HG03469 (cell line): ENCODE measurements around the gene SDK1.
"Not testable (repeated sequence)": the region's sequence is repeated elsewhere in the genome, so short reads cannot be mapped to it uniquely, and the experiment has no call there.

Experiments
- ATAC-seq: cut with Tn5 transposase; IDR thresholded peaks from one replicate; pipeline ENCODE4 v1.9.1; 2021; ENCODE audit warnings: mild to moderate bottlenecking, moderate library complexity, moderate number of reproducible peaks; ENCODE audit not compliant: unreplicated experiment

SDK1 gene

DNA sequence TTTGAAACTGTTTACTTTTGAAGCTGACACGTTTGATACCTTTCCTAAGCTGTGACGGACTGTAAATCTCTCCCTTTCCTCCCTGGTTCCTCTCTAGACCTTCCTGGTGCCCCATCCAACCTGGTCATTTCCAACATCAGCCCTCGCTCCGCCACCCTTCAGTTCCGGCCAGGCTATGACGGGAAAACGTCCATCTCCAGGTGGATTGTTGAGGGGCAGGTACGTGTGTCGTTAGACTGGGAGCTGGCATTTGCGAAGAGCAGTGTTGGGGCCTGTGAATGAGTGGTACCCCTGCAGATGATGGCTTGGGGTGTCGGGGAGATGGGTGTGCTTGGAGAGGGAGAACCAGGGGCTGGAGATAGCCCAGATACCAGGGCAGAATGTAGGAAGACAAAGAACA is 778.3 kb downstream of the SDK1 start:
- no peak for ATAC-seq

DNA sequence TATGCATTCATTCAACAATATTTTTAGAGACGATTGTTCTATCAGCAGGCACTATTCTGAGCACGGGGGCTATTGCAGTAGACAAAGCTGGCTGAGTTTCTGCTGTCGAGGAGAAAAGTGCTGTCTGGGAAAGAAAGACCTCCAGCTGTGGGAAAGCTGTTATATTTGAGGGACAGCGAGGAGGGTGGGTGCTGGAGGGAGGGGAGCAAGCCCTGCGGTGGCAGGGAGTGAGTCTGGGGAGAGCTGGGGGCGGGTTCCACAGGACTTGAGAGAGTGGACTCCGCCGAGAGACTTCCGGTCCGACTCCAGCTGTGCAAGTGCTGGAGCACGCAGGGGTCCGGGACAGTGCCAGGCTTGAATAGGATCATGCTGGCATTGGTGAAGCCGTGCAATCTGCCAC is 778.9 kb downstream of the SDK1 start:
- no peak for ATAC-seq

- no peak for ATAC-seq
Observed at GRCh38 chr7:4080954-4081353, 779.9 kb downstream of the SDK1 start.

DNA sequence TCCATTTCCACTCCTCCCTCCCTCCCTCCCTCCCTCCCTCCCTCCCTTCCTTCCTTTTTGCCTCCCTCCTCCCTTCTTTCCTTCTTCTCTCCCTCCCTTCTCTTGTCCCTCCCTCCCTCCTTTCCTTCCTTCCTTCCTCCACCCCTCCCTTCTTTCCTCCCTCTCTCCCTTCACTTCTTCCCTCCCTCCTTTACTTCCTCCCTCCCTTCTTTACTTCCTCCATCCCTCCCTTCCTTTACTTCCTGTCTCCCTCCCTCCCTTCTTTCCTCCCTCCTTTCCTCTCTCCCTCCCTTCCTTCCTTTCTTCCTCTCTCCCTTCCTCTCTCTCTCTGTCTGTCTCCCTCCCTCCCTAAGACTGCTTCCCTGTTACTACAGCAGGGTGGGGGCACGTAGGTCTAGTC is 782.5 kb downstream of the SDK1 start:
- no peak for ATAC-seq

- ATAC-seq: no peak
Observed at GRCh38 chr7:4084271-4084670, 783.2 kb downstream of the SDK1 start.

DNA sequence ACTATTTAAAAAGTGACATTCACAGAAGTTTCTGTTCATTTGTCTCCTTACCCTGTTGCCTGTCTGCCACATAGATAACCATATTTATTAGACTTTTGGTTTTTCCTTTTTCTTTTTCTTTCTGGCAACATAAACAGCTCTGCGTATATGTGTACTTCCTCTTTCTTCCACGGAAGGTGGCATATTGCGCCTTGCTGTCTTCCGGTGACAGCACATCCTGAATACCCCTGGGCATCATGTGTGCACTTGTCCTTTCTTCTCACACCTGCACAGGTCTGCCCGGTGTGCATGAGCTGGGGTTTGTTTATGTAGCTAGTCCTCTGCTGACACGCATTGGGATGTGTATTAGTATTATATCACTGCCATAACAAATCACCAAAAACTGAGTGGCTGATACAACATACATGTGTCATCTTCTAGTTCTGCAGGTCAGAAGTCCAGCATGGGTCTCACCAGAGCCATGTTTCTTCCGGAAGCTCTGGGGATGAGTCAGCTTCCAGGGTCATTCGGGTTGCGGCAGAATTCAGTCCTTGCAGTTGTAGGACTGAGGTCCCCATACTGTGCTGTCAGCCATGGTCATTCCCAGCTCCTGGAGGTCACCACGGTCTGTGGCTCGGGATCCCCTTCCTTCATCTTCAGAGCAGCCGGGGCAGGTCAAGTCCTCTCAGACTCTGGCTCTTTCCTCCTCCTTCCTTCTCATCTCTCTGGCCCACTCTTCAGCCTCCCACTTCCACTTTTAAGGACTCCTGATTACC is 785.1 kb downstream of the SDK1 start:
- ATAC-seq: no peak

- no peak for ATAC-seq
Observed at GRCh38 chr7:4086723-4087122, 785.7 kb downstream of the SDK1 start.

- ATAC-seq: no peak
Observed at GRCh38 chr7:4091767-4092166, 790.7 kb downstream of the SDK1 start.

DNA sequence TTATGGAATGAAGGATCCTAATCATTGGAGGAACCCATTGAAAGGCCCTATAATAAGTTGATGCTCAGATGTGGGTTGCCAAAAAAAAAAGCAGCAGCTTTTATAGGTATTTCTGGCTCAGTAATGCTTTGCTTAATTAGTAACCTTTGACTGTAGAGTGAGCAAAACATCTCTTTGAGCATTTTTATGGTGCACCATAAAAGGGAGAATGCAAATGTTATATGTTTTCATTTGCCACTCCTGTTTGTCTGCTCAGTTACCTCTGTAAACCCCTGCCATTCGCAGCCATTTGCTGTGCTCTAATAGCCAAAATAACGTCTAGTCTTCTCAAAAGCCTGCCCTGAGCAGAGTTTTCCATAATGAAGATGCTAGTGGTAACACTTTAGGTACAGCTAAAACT is 792.0 kb downstream of the SDK1 start:
- ATAC-seq: no peak

DNA sequence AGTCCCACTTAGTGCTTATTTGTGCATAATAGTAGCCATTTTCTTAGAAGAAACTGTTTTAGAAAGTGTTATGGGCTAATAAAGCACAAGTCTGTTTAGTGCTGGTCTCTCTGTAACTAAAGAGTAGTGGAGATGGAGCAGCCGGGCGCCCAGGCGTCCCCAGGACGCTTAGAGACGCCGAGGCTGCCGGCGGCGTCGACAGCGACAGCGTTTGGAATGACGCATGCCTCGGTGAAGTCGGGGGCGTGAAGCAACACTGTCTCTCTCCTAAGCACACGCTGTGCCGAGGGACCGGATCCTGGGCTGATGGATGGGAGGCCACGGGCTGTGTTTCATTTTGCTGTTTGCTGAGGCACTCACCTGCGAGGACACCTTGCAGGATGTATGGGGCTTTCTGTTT is 792.4 kb downstream of the SDK1 start:
- ATAC-seq: no peak

DNA sequence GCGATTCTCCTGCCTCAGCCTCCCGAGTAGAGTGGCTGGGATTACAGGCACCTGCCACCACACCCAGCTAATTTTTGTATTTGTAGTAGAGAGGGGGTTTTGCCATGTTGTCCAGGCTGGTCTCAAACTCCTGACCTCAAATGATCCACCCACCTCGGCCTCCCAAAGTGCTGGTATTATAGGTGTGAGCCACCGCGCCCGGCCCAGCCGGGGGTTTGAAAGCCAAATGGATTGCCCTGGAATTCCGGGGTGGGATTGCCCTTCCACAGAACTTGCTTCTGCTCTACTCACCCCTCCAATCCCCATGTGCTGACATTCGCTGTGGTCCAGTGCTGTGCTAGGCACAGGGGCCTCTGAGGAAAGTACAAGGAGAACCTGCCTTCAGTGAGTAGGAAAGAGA is 793.1 kb downstream of the SDK1 start:
- not testable (repeated sequence) for ATAC-seq

GRCh38 chr7:4097001-4097609 is 796.1 kb downstream of the SDK1 start:
- ATAC-seq: no peak

GRCh38 chr7:4098169-4098568 is 797.1 kb downstream of the SDK1 start:
- ATAC-seq: no peak

- ATAC-seq: no peak
Observed at GRCh38 chr7:4099651-4100050, 798.6 kb downstream of the SDK1 start.

DNA sequence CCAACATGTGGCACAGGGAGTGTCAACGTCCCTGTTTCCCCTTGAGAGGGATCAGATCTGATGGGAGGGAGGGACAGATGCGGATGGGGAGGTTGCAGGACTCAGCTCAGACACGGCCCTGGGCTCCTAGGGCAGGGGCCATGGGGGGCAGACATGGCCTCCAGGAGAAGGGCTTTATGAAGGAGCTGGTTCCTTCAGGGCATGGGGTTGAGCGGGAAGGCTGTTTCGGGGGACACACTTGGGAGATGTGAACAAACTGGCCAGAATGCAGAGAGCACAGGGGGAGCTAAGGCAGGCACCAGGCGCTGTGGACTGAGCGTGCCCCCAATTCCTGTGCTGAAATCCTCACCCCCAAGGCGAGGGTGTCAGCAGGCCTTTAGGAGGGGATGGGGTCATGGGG is 799.1 kb downstream of the SDK1 start:
- ATAC-seq: no peak

DNA sequence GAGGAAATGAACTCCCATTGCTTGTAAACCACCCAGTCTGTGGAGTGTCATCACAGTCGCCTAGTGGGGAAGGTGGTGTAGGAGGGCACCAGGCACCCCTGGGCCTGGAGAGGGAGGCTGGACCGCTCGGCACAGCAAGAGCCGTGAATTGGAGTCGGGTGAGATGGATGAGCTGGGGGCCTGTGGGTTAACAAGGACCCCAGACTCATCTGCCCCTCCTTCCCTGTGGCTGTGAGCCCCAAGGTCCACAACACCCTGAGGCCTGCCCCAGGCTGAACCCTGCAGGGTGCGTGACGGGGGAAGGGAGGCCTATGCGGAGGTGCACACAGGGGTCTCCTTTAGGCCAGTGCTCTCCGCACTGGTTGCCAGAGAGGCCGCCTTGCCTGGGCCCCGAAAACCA is 799.6 kb downstream of the SDK1 start:
- ATAC-seq: no peak

GRCh38 chr7:4102231-4102841 is 801.3 kb downstream of the SDK1 start:
- ATAC-seq: no peak

DNA sequence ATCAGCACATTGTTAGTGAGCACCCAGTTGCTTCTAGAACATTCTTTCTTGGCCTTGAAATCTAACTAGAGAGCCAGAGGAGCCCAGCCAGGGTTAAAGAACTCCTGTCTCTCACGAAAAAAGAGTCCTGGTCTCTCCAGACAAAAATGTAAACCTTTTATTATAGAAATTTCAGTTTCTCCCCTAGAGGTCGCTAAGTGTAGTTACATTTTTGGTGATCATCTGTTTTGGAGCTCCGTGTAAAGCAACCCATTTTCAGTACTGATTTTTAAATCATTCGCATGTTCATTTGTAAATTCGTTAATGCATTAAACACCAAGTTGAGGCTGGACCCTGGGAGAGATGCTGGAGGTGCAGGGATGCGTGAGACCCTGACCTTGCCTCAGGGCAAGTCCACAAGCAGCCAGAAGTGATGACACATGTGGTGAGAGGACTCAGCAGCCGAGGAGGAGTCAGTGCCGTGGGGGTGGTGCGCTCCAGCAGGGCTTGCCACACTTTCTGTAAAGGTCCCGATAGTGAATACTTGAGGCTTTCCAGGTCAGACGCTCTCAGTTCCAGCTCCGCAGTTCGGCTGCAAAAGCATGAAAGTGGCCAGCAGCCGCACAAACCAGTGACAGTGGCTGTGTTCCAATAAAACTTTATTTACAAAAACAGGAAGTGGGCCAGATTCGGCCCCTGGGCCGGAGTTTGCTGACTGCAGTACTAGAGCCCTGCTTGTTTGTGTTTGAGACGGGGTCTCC is 802.5 kb downstream of the SDK1 start:
- no peak for ATAC-seq

GRCh38 chr7:4107839-4108238 is 806.8 kb downstream of the SDK1 start:
- ATAC-seq: no peak

DNA sequence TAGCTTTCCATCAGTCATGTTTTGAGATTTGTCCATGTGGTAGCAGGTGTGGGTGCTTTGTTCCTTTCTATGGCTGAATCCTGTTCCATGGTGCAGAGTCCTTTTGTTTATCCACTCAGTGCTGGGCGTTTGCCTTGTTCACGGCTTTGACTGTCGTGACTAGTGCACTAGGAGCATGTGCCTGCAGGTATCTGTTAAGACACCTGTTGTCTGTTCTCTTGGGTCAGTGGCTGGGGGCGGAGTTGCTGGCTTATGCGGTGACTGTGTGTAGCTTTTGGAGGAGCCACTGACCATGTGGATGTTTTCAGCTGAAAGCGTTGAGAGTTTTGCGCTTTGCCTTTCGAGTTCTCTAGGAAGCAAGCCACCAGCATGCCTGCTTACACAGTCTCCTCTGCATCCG is 807.9 kb downstream of the SDK1 start:
- no peak for ATAC-seq

- ATAC-seq: no peak
Observed at GRCh38 chr7:4109481-4110110, 808.5 kb downstream of the SDK1 start.
